Limb (tissue), 2 donors: ENCODE data around the gene LEFTY1.
"Not testable (repeated sequence)": the region's sequence is repeated elsewhere in the genome, so short reads cannot be mapped to it uniquely, and the experiment has no call there.

Source experiments
- DNase-seq, 2 donors: peaks; one replicate each; pipeline ENCODE4 v3.0.0-alpha.2; 2016; ENCODE audit errors: extremely low spot score in 2 of 2

The LEFTY1 gene

DNA sequence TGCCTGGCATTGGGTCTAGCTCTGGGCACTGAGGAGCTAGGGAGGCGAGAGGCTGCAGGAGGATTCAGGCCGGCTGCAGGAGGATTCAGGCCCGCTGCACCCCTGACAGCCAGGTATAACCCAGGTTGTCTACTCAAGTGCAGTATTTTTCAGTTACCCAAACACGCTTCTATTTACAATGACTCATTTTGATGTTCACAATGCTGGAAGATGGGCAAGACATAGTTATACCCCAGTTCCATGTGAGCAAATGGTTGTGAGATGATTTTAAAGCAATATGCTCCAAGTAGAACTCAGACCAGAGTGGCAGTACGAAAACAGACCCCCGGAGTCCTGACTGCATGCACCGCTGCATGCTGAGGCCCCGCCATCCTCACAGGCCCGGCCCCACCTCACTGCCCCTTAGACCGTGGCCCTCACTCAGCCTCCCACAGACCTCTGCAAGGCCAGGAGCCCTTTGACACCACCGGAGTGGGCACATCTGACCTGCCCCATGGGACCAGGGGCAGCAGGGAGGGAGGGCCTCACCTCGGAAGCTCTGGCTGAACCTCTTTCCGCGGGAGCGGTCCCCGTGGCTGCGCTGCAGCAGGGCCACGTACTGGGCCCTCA is 553 bp downstream of the LEFTY1 start:
- DNase-seq = no peak

DNA sequence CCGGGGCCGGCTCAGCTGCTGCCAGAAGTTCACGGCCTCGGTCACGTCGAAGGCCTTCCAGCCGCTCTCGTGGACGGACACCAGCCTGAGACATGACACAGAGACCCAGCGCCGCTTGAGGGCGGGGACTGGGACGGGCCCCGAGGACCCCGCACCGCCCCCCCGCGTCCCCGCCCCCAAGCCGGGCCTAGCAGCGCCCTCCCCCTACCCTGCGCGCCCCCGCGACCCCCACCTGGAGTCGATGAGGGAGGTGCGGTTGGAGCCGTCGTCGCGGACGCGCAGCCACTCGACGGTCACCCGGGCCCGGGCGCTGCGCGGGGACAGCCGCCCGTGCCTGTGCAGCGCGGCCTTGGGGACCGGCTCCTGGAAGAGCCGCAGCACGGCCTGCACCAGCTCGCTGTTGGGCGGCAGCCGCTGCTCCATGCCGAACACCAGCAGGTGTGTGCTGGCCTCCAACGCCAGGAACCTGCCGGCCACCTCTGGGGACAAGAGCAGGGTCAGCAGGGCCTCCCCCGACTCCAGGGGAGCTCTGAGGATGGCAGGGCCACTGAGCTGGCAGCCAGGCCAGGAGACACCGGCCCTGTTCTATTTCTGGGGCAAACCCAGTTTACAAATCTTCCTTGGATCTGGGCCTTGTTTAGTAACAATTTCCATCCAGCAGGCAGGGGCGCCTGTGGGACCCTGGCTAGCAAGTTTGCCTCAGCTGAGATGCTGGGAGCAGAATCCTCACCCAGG is 1.2 kb downstream of the LEFTY1 start:
- not testable (repeated sequence) for DNase-seq

DNA sequence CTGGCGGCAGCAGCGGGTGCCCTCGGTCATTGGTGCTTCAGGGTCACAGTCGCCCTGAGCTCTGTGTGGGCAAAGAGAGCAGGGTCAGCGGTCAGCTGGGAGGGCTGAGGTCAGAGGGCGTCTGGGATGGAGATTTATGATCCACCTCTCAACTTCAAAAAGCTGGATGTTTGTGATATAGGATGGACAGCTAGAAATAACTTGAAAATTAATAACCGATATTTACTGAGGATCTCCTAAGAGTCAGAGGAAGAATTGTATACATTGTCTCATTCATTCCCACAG is 2.0 kb downstream of the LEFTY1 start:
- DNase-seq = no peak

DNA sequence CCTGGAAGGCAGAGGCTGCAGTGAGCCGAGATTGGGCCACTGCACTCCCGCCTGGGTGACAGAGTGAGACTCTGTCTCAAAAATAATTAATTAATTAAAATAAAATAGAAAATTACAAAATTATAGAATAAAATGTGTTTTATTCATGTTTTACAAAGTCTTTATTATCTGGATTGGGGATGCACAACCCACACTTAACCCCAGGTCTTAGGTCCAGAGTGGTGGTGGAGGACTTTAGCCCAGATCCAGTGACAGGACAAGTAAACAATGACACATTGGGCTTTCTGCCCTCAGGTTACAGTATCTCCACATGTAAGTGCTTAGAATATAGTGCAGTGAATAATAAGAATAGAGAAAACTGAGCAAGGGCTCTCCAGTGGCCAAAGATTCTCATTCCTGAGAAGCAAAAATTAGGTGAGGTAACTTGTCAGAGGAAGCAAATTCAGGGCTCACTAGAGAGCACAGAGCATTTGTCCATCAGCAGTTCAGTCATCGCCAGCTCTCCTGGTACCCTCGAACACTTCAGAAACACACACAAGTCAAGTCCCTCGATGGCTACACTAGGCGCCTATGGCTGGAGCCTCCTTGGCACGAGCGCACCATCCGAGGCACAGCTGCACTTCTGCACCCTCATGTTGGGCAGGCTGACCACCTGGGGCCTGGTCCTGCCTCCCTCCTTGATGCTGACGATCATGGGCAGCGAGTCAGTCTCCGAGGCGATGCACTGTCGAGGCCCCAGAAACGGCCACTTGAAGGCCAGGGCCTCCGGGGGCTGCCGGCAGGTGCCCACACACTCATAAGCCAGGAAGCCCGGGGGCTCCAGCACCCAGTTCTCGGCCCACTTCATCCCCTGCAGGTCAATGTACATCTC is 2.6 kb downstream of the LEFTY1 start:
- DNase-seq = no peak

DNA sequence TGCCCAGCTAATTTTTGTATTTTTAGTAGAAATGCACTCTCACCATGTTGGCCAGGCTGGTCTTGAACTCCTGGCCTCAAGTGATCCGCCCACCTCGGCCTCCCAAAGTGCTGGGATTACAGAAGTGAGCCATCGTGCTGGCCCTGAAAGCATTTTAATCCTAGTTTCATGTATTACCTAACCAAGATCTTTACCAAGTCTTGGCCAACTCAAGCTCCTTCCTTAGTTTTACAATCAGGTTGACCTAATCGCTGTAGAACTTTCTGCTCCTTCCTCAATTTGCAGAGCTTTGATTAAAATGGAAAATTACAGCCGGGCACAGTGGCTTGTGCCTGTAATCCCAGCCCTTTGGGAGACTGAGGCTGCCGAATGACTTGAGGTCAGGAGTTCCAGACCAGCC is 3.6 kb downstream of the LEFTY1 start:
- no peak for DNase-seq

DNA sequence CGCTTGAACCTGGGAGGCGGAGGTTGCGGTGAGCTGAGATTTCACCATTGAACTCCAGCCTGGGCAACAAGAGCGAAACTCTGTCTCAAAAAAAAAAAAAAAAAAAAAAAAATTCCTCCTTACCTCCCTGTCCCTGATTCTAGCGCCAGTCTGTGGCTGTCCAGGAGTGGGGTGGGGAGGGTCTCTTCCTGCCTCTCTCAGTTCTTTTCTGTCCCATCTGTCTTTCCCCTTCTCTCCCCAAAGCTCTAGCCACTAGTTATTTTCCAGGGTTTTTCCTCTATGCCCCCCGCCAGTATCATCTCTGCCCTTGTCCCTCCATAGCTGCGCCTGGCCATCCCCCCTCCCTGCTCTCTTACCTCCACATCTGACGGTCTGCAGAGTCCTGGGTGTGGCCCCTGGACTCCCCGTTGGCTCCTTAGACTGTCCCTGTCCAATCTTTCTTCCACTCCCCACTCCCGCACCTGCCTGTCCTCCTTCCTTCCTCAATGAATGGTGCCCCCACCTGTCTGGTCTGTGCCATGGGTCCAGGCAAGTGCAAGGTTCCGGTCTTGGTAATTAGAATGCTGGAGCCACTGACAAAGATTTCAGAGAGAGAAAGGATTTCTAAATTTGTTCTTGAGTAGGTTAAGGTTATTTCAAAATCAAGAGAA is 5.2 kb downstream of the LEFTY1 start:
- no peak for DNase-seq

DNA sequence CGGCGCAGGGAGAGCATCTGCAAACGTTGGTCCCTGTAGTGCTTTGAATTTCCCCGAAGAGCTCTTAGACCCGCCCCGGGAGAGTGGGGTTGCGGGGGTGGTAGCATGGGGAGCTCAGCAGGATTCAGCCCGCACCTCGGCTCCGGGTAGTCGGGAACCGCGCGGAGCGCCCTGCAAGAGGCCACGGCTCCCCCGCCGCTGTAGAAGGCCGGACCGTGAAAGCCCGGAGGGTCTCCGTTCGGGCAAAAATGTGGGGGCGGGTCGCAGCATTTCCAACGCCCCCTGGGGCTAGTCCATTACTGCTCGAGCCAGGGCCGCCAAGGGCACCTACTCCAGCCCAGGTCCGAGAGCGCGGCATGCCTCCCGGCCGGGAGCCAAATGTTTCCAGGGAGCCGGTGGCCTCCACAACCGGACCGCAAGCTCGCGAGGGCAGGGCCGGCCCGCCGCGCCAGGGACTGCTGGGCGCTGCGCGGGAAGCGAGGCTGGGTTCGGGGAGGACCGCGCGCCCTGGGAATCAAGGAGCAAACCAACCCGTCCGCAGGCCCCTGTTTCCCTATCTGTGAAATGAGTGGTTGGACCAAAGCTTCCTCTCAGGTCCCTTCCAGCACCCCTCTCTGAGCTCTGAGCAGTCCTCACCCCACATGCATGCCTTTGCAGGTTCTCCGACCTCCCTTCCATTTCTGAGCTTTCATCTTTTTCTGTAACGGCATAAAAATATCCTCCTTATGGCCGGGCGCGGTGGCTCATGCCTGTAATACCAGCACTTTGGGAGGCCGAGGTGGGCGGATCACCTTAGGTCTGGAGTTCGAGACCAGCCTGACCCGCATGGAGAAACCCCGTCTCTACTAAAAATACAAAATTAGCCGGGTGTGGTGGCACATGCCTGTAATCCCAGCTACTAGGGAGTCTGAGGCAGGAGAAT is 6.0 kb downstream of the LEFTY1 start:
- DNase-seq = no peak

DNA sequence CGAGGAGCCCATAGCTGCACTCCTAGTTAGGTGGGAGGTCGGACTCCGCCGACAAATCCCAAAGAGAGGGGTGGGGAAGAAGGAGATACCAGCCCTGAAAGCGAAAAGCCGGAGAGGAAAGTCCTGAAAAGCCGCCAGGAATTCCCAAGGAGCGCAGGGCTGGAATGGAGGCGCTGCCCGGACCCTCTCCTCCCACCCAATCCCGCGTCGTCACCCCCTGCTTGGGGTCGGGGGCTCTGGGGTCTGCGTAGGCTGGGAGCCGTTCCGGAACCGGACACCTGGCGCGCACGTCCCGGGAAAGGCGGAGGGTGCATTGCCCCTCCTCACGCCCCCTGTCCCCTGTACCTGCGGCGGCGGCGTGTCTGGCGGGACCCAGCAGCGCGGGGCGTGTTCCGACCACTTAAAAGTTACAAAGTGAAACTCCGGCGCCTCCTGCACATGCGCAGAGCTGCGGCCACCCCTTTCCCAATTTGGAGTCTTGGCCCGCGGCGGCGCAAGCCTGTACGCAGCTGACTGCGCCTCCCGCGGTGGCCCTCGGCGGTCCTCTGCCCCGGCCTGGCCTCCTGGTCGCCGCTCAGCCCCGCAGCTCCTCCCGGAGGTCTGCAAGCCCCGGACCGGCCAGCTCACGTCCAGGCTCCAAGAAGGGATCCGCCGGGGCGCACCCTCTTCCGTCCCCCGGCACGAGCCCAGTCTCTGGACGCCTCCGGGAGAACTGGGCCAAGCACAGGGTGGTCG is 6.8 kb downstream of the LEFTY1 start, which contains the start of gene TMEM63A:
TMEM63A (minus strand) TSS at position 422 of the 735 bp plus-strand sequence. CDS start 4,800 bp downstream, outside the sequence.
- peak; percentile 87 to 91 for DNase-seq

DNA sequence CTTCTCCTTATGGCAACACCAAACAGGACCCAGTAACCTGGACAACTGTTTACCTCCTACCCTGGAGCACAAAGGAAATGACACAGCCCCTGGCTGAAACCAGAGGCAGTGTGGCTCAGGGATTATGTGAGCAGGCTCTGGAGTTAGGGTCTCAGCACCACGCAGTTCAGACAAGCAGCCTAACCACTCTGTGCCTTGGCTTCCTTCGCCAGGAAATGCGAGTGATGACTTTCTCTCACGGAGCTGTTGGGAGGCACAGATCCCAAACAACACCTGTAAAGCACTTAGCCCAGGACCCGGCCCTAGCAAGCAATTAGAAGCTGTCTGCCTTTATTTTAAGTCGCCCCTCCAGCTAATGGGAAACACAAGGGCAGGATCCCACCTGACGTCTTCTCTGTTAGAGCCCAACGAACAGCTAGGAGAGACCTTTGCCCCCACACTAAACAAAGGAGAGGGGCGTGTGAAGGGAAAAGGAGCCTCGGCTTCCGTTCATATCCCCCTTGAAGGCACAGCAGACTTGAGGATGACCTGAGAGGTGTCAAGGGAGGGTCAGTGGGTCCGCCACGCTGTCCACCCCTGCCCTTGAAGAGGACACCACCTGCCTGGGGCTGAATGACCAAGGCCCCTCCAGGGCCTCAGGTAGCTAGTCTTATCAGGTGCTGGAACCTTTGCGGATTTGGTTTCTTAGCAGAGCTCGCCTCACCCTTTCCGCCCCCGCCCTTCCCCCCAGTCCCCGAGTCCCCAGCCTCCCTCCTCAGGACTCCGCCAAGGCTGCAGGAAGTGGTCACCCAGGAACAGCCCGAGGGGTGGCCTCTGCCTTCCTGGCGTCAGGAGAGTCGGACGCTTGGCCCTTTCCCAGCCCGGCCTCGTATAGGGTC is 7.6 kb downstream of the LEFTY1 start:
- DNase-seq = no peak

DNA sequence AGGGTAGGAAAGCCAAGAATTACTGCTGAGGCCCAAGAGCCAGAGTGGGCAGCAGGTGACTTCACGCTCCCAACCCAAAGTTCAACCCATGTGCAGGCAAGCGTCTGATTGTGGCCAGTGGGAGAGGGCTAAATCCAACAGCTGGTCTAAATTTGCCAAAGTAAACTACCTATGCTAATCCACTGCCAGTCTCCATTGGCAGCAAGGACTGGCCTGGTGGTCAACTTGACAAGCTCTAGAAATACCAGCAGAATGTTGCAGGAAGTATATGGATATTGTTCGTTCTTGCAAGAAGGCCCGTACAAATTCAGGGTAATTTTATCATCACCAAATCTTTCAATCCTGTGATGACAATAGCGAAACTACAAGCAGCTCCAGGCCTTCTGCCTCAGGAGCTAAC is 8.3 kb downstream of the LEFTY1 start:
- no peak for DNase-seq

DNA sequence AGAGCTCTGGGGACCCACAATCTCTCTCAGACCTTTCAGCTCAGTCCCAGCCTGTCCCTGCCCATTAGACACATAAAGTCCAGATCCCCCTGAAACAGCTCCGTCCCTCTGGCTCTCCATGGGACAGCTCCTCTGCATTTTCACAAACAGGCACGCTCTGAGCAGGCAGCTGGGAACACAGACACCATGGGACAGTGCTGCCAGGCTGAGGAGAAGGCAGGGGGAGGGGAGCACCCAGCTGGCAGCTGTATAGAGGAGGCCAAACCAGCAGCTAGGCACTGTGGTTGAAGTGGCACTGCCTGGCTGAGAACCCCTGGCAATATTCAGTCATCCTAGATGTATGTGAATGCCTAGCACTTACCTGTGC is 8.7 kb downstream of the LEFTY1 start:
- no peak for DNase-seq

DNA sequence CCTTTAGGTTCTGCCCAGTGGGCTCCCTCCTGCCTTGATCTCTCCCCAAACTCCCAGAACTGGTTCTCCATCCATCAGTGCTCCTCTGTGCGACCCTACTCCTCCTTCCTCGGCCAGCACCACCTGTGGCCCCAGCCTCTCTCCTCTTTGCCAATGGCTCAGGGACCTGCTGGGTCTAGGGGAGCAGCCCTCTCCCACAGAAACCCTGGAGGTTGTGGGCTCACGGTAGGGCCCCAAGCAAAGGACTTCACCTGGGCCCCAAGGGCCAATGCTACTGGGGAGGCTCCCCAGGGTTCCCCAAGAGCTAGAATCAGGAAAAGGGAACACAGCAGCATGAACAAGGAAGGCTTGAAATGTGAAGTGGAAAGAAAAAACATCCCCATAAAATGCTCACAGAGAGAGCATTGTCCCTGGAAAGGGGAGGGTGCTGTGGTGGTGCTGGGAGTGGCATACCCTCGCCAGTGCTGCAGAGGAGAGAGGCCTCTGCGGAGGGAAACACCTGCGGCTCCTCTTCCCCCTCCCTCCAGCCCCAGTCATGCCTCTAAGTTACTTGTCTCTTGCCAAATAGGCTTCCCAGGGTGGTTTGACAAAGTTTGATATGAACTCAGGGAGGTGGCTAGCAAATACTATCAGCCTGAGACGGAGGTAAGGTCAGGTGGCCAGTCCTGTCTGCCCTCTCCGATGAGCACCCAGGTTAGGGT is 9.3 kb downstream of the LEFTY1 start:
- DNase-seq = peak in 1 of 2 donors; percentile 9

DNA sequence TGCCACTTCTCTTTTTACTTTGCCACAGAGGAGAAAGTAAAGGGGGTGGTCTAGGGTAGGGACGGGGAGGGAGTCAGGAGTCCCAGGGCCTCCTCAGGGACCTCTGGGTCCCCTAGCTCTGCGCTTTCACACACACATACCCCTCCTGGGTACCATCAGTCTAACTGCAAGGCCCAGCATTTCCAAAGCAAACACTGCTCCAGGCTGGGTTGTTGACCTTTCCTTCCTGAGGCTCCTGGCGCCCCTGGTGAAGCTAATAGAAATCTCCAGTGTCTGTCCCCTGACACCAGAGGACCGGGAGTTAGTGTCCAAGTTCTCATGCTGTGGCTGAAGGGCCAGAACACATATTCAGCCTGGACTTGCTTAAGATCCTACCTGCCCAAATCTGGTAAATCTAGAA is 10.7 kb downstream of the LEFTY1 start:
- no peak for DNase-seq

DNA sequence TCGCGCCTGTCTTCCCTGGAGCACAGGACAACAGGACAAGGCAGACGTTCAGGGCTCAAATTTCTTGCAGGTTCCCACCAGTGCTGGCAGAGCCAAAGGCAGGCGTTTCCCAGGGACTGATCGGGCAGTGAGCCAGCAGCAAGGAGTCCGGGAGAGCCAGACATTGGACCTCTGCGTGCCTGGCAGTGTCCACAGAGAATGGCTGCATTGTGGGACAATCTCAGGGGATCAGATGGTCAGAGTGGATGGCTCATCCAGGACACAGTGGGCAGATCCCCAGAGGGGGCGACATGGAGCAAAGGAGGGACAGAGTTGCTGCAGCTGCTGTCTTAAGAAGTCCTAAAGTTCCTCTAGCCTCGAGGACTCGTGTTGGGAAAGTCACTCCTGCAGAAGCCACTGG is 11.4 kb downstream of the LEFTY1 start:
- peak; percentile 10 to 56 for DNase-seq

DNA sequence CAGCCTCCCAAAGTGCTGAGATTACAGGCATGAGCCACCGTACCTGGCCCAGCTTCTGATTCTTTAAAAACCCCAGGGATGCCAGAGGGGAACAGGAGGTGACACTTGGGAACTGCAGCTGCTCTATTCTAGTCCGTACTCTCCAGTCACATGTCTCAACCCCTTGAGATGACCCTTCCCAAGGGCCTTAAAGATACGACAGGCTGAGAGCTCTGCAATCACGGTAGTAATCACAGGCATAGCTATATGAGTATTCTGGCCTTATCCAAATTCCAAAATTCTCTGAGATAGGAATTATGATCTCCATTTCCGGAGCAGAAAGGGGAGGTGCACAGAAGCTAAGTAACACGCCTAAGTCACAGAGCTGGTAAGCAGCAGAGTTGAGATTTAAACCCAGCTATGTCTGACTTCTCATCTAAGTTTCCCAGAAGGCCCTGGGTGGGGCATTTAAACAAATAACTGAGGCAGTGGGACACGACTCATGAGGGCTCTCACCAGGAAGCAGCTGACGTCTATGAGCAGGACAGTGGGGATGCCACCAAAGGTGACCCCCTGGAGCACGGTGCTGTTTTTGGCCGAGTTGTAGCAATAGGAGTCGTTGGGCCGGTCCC is 11.9 kb downstream of the LEFTY1 start:
- no peak for DNase-seq

DNA sequence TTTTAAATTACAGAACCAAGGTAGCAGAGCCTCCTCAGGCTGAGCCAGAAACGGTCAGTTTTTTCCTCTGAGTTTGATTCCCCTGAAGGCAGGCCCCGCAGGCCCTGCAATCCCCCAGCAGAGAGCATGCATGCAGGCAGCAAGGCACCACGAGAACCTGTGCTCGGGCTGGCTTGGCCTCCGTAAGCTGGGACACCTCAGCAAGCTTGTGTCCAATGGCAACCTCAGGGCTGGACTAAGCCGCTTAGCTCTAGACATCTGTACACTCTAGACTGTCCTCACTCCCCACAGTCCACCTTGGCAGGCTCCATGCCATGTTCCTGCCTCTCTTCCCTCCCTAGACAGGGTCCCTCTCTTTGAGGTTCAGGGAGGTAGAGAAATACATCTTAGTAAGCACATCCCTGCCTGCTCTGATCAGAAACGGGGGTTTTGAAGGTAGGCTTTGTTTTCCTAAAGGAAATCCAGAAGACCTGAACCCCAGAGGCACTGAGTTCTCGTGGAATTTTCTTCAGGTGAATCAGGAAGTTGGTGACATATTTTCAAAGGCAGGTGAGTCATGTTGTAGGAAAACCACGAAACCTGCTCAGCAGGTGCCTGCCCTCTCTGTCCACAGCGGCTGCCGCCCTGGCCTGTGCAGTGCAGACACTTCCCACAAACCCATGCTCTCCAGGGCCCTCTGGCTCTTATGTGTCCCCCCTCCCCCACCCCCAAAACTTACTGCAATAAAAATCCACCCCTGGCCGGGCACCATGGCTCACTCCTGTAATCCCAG is 13.7 kb downstream of the LEFTY1 start:
- DNase-seq = no peak

DNA sequence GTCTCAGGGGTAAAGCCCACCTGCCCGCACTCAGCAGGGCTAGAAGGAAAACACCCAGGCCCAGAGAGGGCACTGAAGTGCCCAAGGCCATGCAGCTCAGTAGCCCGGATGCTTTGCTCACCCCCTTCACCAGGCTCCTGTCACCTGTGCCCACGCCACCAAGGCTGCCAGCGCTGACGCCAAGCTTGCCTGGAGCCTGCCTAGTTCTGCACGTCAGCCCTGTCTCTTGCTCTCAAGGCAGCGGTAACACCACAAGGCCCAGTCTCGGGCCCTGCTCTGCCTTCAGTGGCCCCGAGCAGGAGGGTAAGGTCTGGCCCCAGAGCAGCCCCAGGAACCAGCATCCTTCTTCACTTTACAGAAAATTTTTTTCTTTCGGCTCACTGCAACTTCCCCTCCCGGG is 14.5 kb downstream of the LEFTY1 start:
- no peak for DNase-seq
